Common myeloid progenitor, CD34-positive (primary cell): ENCODE measurements around the gene DNAJB14.

Source experiments
- CTCF ChIA-PET: fragments of 350-600 bp; sonication (Branson Sonifier 250); formaldehyde crosslinking; loops from one replicate; lab custom pipeline; 2021; ENCODE audit warnings: antibody characterized with exemption; lab: Charles Lee
- POLR2A ChIA-PET: fragments of 350-600 bp; sonication (Branson Sonifier 250); formaldehyde crosslinking; loops from one replicate; lab custom pipeline; 2021; ENCODE audit warnings: antibody characterized with exemption; lab: Charles Lee
- DNase-seq, 3 donors: peaks; one replicate each; pipeline versions ENCODE4 v3.0.0 to v3.0.0-alpha.2; 2013
- H3K27ac ChIP-seq, 2 experiments: 1 replicate in 1 of 2; 2 replicates in 1 of 2; pipeline ENCODE4 v1.7.0; 2013; ENCODE audit warnings: inconsistent platforms in 2 of 2, low read length in 2 of 2, mild to moderate bottlenecking in 2 of 2, low read depth in 1 of 2, moderate library complexity in 1 of 2; ENCODE audit not compliant: severe bottlenecking in 2 of 2, insufficient read depth in 1 of 2, poor library complexity in 1 of 2
- H3K27me3 ChIP-seq, 5 experiments: replicated peaks in 2 of 5; 1 replicate in 3 of 5; 2 replicates in 2 of 5; pipeline versions ENCODE4 v1.6.1 to v1.7.0; 2013; ENCODE audit warnings: low read length in 4 of 5, mild to moderate bottlenecking in 2 of 5, moderate library complexity in 2 of 5, inconsistent platforms in 1 of 5; ENCODE audit not compliant: insufficient read depth in 5 of 5, control insufficient read depth in 4 of 5
- H3K36me3 ChIP-seq, 4 experiments: 1 replicate in 2 of 4; 2 replicates in 2 of 4; pipeline versions ENCODE4 v1.6.1 to v1.7.0; 2013; ENCODE audit warnings: low read length in 3 of 4, control low read depth in 1 of 4, mild to moderate bottlenecking in 1 of 4; ENCODE audit not compliant: control insufficient read depth in 4 of 4, insufficient read depth in 4 of 4
- H3K4me1 ChIP-seq, 4 experiments: 1 replicate in 3 of 4; 2 replicates in 1 of 4; pipeline versions ENCODE4 v1.6.1 to v1.7.1; 2013; ENCODE audit warnings: low read length in 3 of 4, mild to moderate bottlenecking in 3 of 4, control low read depth in 1 of 4, inconsistent platforms in 1 of 4, moderate library complexity in 1 of 4; ENCODE audit not compliant: control insufficient read depth in 4 of 4, insufficient read depth in 4 of 4; ENCODE audit errors: control extremely low read depth in 1 of 4
- H3K4me3 ChIP-seq, 7 experiments: 1 replicate in 4 of 7; 2 replicates in 3 of 7; pipeline versions ENCODE4 v1.5.1 to v1.7.0; 2013; ENCODE audit warnings: mild to moderate bottlenecking in 7 of 7, low read length in 6 of 7, moderate library complexity in 6 of 7, inconsistent platforms in 2 of 7, low read depth in 2 of 7, control low read depth in 1 of 7; ENCODE audit not compliant: insufficient read depth in 4 of 7, control insufficient read depth in 1 of 7; ENCODE audit errors: extremely low read depth in 1 of 7
- H3K9me3 ChIP-seq, 5 experiments: 1 replicate in 4 of 5; 2 replicates in 1 of 5; pipeline versions ENCODE4 v1.6.1 to v1.7.1; 2013; ENCODE audit warnings: low read length in 4 of 5, mild to moderate bottlenecking in 2 of 5, inconsistent platforms in 1 of 5, low read depth in 1 of 5, moderate library complexity in 1 of 5; ENCODE audit not compliant: control insufficient read depth in 4 of 5, insufficient read depth in 2 of 5; ENCODE audit errors: control extremely low read depth in 1 of 5
- WGBS: methylation state at CpG from one replicate; pipeline ENCODE4 v1.1.5; 2013; ENCODE audit not compliant: insufficient coverage; 5-methylcytosine and 5-hydroxymethylcytosine counted together

DNAJB14 gene

DNA sequence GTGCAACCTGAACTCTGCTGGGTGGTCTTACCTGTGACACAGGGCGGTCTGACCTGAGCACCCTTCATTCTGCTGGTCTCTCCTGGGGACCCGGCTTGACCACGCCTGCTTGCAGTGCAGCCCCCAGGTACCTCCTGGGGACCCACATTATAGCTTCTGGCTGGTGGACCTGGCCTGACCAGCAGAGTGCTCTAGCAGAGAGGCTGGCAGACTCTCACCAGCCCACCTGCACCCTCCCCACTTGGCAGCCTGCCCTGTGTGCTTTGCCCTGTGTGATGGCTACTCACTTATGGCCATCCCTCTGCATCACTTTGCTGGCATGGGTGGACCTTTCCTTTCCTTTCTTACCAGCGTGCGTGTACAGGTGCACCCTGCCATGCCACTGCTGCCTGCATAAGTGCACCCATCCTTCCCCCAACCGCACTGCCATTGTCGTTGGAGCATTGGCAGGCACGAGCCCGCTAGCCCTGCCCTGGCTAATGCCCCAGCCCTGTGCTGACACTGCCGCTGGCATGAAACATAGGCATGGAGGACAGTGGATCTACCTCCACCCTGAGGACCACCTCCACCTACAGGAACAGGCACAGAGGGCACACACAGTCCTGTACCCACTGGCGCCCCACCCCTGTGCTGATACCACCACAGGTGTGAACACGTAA is 25.2 kb upstream of the DNAJB14 start:
- Histone ChIP-seq H3K36me3 (no peaks in the 10 kb centered on the region), H3K4me3 (no peak overlapping the region), H3K27me3 (no peaks in the 10 kb centered on the region), H3K9me3 (no peaks in the 10 kb centered on the region), H3K4me1 (no peaks in the 10 kb centered on the region), H3K27ac (no peak overlapping the region)
- CTCF ChIA-PET: no interaction called here
- no peak for DNase-seq
- 96% methylated on average over 10 of the region's 12 CpGs for WGBS
- POLR2A ChIA-PET: no interaction called here

GRCh38 chr4:99968330-99968729 is 21.9 kb upstream of the DNAJB14 start:
- Histone ChIP-seq H3K9me3 (no peaks in the 10 kb centered on the region), H3K36me3 (no peaks in the 10 kb centered on the region), H3K27ac (no peak overlapping the region), H3K4me3 (no peak overlapping the region), H3K27me3 (no peaks in the 10 kb centered on the region), H3K4me1 (no peaks in the 10 kb centered on the region)
- no peak for DNase-seq
- no CpG with 5 or more reads among the region's 1 CpG for WGBS
- ChIA-PET CTCF (no interaction called here), POLR2A (no interaction called here)

DNA sequence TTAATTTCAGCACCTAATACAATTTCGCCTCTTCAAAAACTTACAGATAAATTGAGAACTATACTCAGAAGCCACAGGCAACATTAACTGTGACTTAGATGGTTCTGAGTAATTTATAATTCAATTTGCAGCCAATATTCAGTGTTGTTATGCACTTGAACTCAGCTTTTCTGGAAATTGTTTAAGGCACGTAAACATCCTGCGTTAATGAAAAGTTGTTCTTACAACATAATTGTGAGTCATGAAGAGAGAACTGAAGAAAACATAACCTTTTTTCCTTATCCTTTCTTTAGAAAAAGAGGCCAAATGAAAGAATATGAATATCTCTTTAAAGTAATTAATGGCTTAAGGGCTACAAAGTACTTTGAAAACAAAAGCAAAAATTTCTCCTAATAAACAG is 20.3 kb upstream of the DNAJB14 start:
- no peaks in the 10 kb centered on the region for H3K9me3 ChIP-seq
- no peaks in the 10 kb centered on the region for H3K4me1 ChIP-seq
- no CpG with 5 or more reads among the region's 3 CpGs for WGBS
- no peak overlapping the region for H3K27ac ChIP-seq
- H3K36me3 ChIP-seq: no peaks in the 10 kb centered on the region
- no peaks in the 10 kb centered on the region for H3K27me3 ChIP-seq
- no peak for DNase-seq
- H3K4me3 ChIP-seq: no peak overlapping the region
- POLR2A ChIA-PET: no interaction called here
- CTCF ChIA-PET: no interaction called here

GRCh38 chr4:99965674-99966350 is 19.4 kb upstream of the DNAJB14 start:
- no peak overlapping the region for H3K27ac ChIP-seq

GRCh38 chr4:99965173-99965572 is 18.8 kb upstream of the DNAJB14 start:
- POLR2A ChIA-PET: no interaction called here
- CTCF ChIA-PET: no interaction called here
- H3K4me3 ChIP-seq: no peak overlapping the region

More at GRCh38 chr4:99965674-99966350, 19.4 kb upstream of the DNAJB14 start:
- Histone ChIP-seq H3K9me3 (no peaks in the 10 kb centered on the region), H3K4me3 (no peak overlapping the region), H3K4me1 (no peaks in the 10 kb centered on the region), H3K27me3 (no peaks in the 10 kb centered on the region), H3K36me3 (no peaks in the 10 kb centered on the region)
- WGBS: 100% methylated on average over 1 of the region's 5 CpGs
- CTCF ChIA-PET: no interaction called here
- DNase-seq: no peak
- POLR2A ChIA-PET: no interaction called here

GRCh38 chr4:99961711-99962110 is 15.3 kb upstream of the DNAJB14 start:
- ChIA-PET CTCF (no interaction called here), POLR2A (no interaction called here)
- no peak overlapping the region for H3K4me3 ChIP-seq
- no peak for DNase-seq
- no peak overlapping the region for H3K27ac ChIP-seq
- no peaks in the 10 kb centered on the region for H3K27me3 ChIP-seq
- H3K9me3 ChIP-seq: no peaks in the 10 kb centered on the region
- no peaks in the 10 kb centered on the region for H3K4me1 ChIP-seq
- no peaks in the 10 kb centered on the region for H3K36me3 ChIP-seq
- no CpG with 5 or more reads among the region's 1 CpG for WGBS

More at GRCh38 chr4:99965173-99965572, 18.8 kb upstream of the DNAJB14 start:
- H3K27me3 ChIP-seq: no peaks in the 10 kb centered on the region
- H3K9me3 ChIP-seq: no peaks in the 10 kb centered on the region
- no peaks in the 10 kb centered on the region for H3K36me3 ChIP-seq
- H3K27ac ChIP-seq: no peak overlapping the region
- no peak for DNase-seq
- no peaks in the 10 kb centered on the region for H3K4me1 ChIP-seq

- H3K9me3 ChIP-seq: peaks cover 0 to 4% (median 0%) of the 10 kb centered on the region in 5 experiments
- 100% methylated on average over 2 of the region's 2 CpGs for WGBS
- no peaks in the 10 kb centered on the region for H3K4me1 ChIP-seq
- ChIA-PET POLR2A (no interaction called here), CTCF (no interaction called here)
- DNase-seq: no peak
- H3K36me3 ChIP-seq: peaks cover 0 to 2% (median 0%) of the 10 kb centered on the region in 4 experiments
- no peak overlapping the region for H3K4me3 ChIP-seq
- no peak overlapping the region for H3K27ac ChIP-seq
- H3K27me3 ChIP-seq: no peaks in the 10 kb centered on the region
Observed at GRCh38 chr4:99960648-99961047, 14.2 kb upstream of the DNAJB14 start.
